Astrocyte (in vitro differentiated cells and primary cell): ENCODE results near the gene TENM4. TPM values are rescaled to one million over a fixed set of nuclear protein-coding genes. Genes with fewer than 3 reads are reported as not detected.

Source experiments
- DNase-seq: peaks from one replicate; pipeline ENCODE4 v3.0.0-alpha.2; 2010; ENCODE audit warnings: low read depth
- FAIRE-seq: peaks from 2 replicates; lab custom pipeline; 2011; peaks lifted over from hg19 to GRCh38; lab: Jason Lieb, UNC
- H2AFZ ChIP-seq: 2 replicates; pipeline ENCODE4 v1.6.0; 2012; ENCODE audit warnings: low read depth, low read length, inconsistent platforms
- H3K27ac ChIP-seq: 2 replicates; pipeline ENCODE4 v1.5.1; 2011; ENCODE audit warnings: low read depth, low read length, inconsistent platforms
- H3K27me3 ChIP-seq: 2 replicates; pipeline ENCODE4 v1.6.0; 2011; ENCODE audit warnings: low read length, inconsistent platforms; ENCODE audit not compliant: insufficient read depth
- H3K36me3 ChIP-seq: 2 replicates; pipeline ENCODE4 v1.5.1; 2011; ENCODE audit warnings: low read length, inconsistent platforms; ENCODE audit not compliant: insufficient read depth
- H3K4me1 ChIP-seq: 2 replicates; pipeline ENCODE4 v1.5.1; 2011; ENCODE audit warnings: low read length, inconsistent platforms; ENCODE audit not compliant: insufficient read depth
- H3K4me2 ChIP-seq: 2 replicates; pipeline ENCODE4 v1.6.0; 2012; ENCODE audit warnings: low read length, inconsistent platforms
- H3K4me3 ChIP-seq: 2 replicates; pipeline ENCODE4 v1.5.1; 2011; ENCODE audit warnings: low read depth, mild to moderate bottlenecking, low read length, inconsistent platforms; ENCODE audit not compliant: insufficient read depth
- H3K79me2 ChIP-seq: 2 replicates; pipeline ENCODE4 v1.6.0; 2012; ENCODE audit warnings: mild to moderate bottlenecking, low read length, inconsistent platforms; ENCODE audit not compliant: insufficient read depth
- H3K9ac ChIP-seq: 2 replicates; pipeline ENCODE4 v1.6.0; 2012; ENCODE audit warnings: mild to moderate bottlenecking, low read length, inconsistent platforms
- H3K9me3 ChIP-seq: 2 replicates; pipeline ENCODE4 v1.5.1; 2012; ENCODE audit warnings: low read depth, mild to moderate bottlenecking, low read length, inconsistent platforms; ENCODE audit not compliant: insufficient read depth
- H4K20me1 ChIP-seq: 2 replicates; pipeline ENCODE4 v1.6.0; 2012; ENCODE audit warnings: low read length, inconsistent platforms; ENCODE audit not compliant: insufficient read depth
- H3K27ac Mint-ChIP-seq: one replicate; pipeline ENCODE4 v1.8.0; 2021; ENCODE audit warnings: mild to moderate bottlenecking, mixed read lengths; ENCODE audit not compliant: unreplicated experiment
- H3K27me3 Mint-ChIP-seq: one replicate; pipeline ENCODE4 v1.8.0; 2021; ENCODE audit warnings: low read depth, mixed read lengths; ENCODE audit not compliant: unreplicated experiment
- H3K36me3 Mint-ChIP-seq: one replicate; pipeline ENCODE4 v1.8.0; 2021; ENCODE audit warnings: low read depth, mixed read lengths; ENCODE audit not compliant: unreplicated experiment
- H3K4me1 Mint-ChIP-seq: one replicate; pipeline ENCODE4 v1.8.0; 2021; ENCODE audit warnings: low read depth, mixed read lengths; ENCODE audit not compliant: unreplicated experiment
- H3K4me3 Mint-ChIP-seq: one replicate; pipeline ENCODE4 v1.8.0; 2021; ENCODE audit warnings: mild to moderate bottlenecking, moderate library complexity, mixed read lengths; ENCODE audit not compliant: unreplicated experiment
- H3K9me3 Mint-ChIP-seq: one replicate; pipeline ENCODE4 v1.8.0; 2021; ENCODE audit warnings: mild to moderate bottlenecking, mixed read lengths; ENCODE audit not compliant: unreplicated experiment
- EZH2 ChIP-seq: IDR thresholded peaks from 2 replicates; pipeline ENCODE4 v1.6.1; 2012; ENCODE audit warnings: mild to moderate bottlenecking, low read length, inconsistent platforms; ENCODE audit not compliant: insufficient read depth
- total RNA-seq: library from RNA; stranded (reverse); gene quantifications from 2 replicates; pipeline ENCODE4 v1.2.1, GENCODE V29; 2021
- TF ChIP-seq, protein P1 (sequence below): IDR thresholded peaks from 2 replicates; pipeline ENCODE4 v1.5.1; 2011; ENCODE audit warnings: low read depth, mild to moderate bottlenecking, inconsistent platforms, low read length, moderate library complexity; ENCODE audit not compliant: insufficient read depth

The TENM4 gene
- total RNA-seq, 1 donor from 2014 or later, result 7.5 TPM

DNA sequence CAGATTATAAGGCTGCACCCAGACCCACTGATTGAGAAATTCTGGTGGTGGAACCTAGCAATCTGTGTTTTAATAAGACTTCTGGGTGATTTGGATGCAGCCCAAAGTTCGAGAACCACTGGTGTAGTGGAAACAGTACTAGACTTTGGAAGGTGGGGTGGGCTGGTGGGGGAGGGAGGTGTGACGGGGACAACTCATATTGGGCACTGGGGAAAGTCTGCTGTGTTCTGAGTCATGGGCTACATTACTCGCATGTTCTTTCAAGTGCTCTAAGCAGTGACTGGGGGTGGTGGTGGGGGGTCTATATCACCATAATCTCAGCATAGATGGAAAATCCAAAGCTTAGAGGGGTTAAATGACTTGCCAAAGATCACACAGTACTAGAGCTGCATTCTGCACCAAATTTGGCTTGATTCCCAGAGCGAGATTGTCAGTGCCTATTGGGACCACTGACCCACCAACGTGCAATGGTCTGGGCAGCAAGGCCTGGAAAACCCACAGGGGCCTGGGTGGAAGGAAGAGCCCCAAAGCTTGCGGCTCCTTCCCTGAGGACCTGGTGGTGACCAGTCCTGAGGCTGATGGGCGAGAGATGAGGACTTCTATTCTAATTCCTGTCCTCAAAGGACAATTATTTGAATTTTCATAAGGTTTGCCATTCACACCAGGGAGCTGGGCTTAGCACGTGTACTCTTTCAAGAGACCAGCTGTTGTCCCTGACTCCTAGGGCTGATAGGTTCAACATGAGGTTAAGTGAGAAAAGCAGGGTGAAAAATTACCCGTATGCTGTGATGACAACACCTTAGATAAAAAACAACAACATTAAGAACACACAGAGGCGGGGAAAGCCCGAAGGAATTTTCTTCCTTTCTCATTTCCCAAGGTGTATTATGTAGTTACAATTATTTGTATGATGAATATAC, 788.6 kb downstream of the TENM4 start:
- Histone ChIP-seq H3K4me2 (no peak overlapping the region), H3K27ac (no peak overlapping the region), H3K79me2 (no peaks in the 10 kb centered on the region), H3K4me3 (no peak overlapping the region), H3K9me3 (no peaks in the 10 kb centered on the region), H3K27me3 (no peaks in the 10 kb centered on the region), H3K4me1 (no peaks in the 10 kb centered on the region), H3K36me3 (no peaks in the 10 kb centered on the region), H2AFZ (no peak overlapping the region), H3K9ac (no peak overlapping the region), H4K20me1 (no peaks in the 10 kb centered on the region)
- Mint-ChIP-seq H3K4me3 (no peak overlapping the region), H3K4me1 (peaks cover 2% of the 10 kb centered on the region), H3K36me3 (no peaks in the 10 kb centered on the region), H3K9me3 (peaks cover 2% of the 10 kb centered on the region), H3K27me3 (peaks cover 31% of the 10 kb centered on the region), H3K27ac (no peak overlapping the region)
- no peak for DNase-seq
- no peak for FAIRE-seq
- no peak for TF ChIP-seq EZH2
- TF ChIP-seq, protein P1, sequence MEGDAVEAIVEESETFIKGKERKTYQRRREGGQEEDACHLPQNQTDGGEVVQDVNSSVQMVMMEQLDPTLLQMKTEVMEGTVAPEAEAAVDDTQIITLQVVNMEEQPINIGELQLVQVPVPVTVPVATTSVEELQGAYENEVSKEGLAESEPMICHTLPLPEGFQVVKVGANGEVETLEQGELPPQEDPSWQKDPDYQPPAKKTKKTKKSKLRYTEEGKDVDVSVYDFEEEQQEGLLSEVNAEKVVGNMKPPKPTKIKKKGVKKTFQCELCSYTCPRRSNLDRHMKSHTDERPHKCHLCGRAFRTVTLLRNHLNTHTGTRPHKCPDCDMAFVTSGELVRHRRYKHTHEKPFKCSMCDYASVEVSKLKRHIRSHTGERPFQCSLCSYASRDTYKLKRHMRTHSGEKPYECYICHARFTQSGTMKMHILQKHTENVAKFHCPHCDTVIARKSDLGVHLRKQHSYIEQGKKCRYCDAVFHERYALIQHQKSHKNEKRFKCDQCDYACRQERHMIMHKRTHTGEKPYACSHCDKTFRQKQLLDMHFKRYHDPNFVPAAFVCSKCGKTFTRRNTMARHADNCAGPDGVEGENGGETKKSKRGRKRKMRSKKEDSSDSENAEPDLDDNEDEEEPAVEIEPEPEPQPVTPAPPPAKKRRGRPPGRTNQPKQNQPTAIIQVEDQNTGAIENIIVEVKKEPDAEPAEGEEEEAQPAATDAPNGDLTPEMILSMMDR, result no peak

DNA sequence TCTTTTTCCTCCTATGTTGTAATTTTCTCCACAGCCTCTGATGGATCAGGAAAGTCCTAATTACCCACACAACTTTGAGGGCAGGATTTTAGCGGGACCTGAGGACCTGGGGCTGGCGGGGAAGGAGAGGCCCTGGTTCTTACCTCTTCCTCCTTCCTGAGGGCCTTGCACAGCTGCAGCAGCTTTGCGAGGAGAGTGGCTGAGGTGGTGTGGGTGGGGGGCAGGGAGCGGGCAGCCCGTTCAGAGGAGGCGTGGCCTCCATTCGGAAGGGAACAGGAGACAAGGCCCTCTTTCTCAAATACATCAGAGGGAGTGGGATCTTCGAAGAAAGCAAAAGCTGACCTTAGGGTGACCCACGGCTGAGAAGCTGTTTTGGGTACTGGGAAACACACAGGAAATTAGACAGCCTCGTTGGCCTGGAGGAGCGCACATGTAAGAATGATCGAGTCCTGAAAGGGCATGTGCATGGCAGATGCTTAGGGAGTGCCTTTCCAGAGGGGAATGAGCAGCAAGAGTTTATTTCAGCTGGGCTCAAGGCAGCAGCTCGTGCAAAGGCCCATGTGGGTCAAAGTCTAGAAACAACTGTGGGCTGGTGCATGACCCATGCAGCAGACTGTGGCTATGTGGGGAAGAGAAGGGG, 789.6 kb downstream of the TENM4 start:
- no peaks in the 10 kb centered on the region for H3K36me3 Mint-ChIP-seq
- Histone ChIP-seq H3K36me3 (no peaks in the 10 kb centered on the region), H3K4me2 (no peak overlapping the region), H3K4me1 (no peaks in the 10 kb centered on the region), H4K20me1 (no peaks in the 10 kb centered on the region), H3K27ac (no peak overlapping the region), H3K79me2 (no peaks in the 10 kb centered on the region), H2AFZ (no peak overlapping the region), H3K9me3 (no peaks in the 10 kb centered on the region), H3K27me3 (no peaks in the 10 kb centered on the region), H3K9ac (no peak overlapping the region), H3K4me3 (no peak overlapping the region)
- no peak for FAIRE-seq
- TF ChIP-seq, protein P1, result no peak
- no peak for TF ChIP-seq EZH2
- no peaks in the 10 kb centered on the region for H3K9me3 Mint-ChIP-seq
- H3K27me3 Mint-ChIP-seq, result peaks cover 29% of the 10 kb centered on the region
- H3K4me3 Mint-ChIP-seq, result no peak overlapping the region
- no peak for DNase-seq
- H3K27ac Mint-ChIP-seq, result no peak overlapping the region
- peaks cover 2% of the 10 kb centered on the region for H3K4me1 Mint-ChIP-seq
